Adrenal gland (tissue), 5 donors: ENCODE results near the gene DHRS13.

Experiments
- POLR2A ChIP-seq, 2 donors: fragments of 450-650 bp; IDR thresholded peaks; one replicate each; pipeline ENCODE4 v1.6.1; 2017; ENCODE audit warnings: antibody characterized with exemption in 2 of 2, mild to moderate bottlenecking in 2 of 2, moderate library complexity in 1 of 2
- TF ChIP-seq, protein P1 (sequence below), 6 experiments: fragments of 450-650 bp in 4 of 6; fragments of 200-600 bp in 2 of 6; sonication (generic) in 1 of 6; IDR thresholded peaks; 1 replicate in 5 of 6; 2 replicates in 1 of 6; pipeline versions ENCODE4 v1.5.1 to v1.8.0; 2016 to 2021; ENCODE audit warnings: antibody characterized with exemption in 6 of 6, mild to moderate bottlenecking in 2 of 6, moderate library complexity in 1 of 6
- donor health status: DM: no; HTN: no; CAD: no.

DNA sequence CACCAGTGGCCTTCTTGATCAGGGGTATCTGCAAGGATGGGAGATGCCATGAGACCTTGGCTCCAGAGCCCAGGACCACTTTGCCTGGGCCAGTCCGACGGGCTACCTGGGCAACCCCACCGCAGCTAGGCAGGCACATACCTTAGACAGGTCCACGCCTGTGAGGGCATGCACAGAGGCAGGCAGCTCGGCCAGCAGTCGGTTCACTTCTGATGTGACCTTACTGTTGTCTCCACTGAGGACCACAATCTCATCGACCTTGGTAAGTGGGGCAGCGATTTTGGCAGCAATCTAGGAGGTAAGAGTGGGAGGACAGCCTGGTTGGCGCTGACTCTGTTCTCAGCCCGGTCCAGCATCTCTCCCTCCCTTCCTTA lies 22.3 kb downstream of the DHRS13 start:
- TF ChIP-seq, protein P1, sequence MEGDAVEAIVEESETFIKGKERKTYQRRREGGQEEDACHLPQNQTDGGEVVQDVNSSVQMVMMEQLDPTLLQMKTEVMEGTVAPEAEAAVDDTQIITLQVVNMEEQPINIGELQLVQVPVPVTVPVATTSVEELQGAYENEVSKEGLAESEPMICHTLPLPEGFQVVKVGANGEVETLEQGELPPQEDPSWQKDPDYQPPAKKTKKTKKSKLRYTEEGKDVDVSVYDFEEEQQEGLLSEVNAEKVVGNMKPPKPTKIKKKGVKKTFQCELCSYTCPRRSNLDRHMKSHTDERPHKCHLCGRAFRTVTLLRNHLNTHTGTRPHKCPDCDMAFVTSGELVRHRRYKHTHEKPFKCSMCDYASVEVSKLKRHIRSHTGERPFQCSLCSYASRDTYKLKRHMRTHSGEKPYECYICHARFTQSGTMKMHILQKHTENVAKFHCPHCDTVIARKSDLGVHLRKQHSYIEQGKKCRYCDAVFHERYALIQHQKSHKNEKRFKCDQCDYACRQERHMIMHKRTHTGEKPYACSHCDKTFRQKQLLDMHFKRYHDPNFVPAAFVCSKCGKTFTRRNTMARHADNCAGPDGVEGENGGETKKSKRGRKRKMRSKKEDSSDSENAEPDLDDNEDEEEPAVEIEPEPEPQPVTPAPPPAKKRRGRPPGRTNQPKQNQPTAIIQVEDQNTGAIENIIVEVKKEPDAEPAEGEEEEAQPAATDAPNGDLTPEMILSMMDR (IDR thresholded peaks at IDR 0.05) = no peak
- TF ChIP-seq POLR2A (IDR thresholded peaks at IDR 0.05) = no peak
